Activated B cell treated with CpG ODN at 0.5 μM for 24 hours (primary cell): ENCODE results near the gene ARMC3. TPM values are rescaled to one million over a fixed set of nuclear protein-coding genes. Genes with fewer than 3 reads are reported as not detected.
"Not testable (repeated sequence)": the region's sequence is repeated elsewhere in the genome, so short reads cannot be mapped to it uniquely, and the experiment has no call there.

Experiments used
- ATAC-seq: fragments of 200-7000 bp; cut with Tn5 transposase; one replicate; pipeline ENCODE4 v1.10.0; 2021; ENCODE audit warnings: low read depth, mild to moderate bottlenecking, moderate library complexity
- CTCF ChIA-PET: fragments of 350-600 bp; sonication (Branson Sonifier 250); formaldehyde crosslinking; loops from one replicate; lab custom pipeline; 2021; ENCODE audit warnings: antibody characterized with exemption; lab: Charles Lee
- POLR2A ChIA-PET: fragments of 350-600 bp; sonication (Branson Sonifier 250); formaldehyde crosslinking; loops from one replicate; lab custom pipeline; 2021; ENCODE audit warnings: antibody characterized with exemption; lab: Charles Lee
- DNase-seq: peaks from one replicate; pipeline ENCODE4 v3.0.0; 2022
- H3K27ac Mint-ChIP-seq: one replicate; pipeline ENCODE4 v1.8.0; 2020; ENCODE audit warnings: mixed read lengths
- H3K27me3 Mint-ChIP-seq: one replicate; pipeline ENCODE4 v1.8.0; 2021; ENCODE audit warnings: mixed read lengths
- H3K36me3 Mint-ChIP-seq: one replicate; pipeline ENCODE4 v1.8.0; 2021; ENCODE audit warnings: low read depth, mixed read lengths
- H3K4me1 Mint-ChIP-seq: one replicate; pipeline ENCODE4 v1.8.0; 2021; ENCODE audit warnings: mixed read lengths
- H3K4me3 Mint-ChIP-seq: one replicate; pipeline ENCODE4 v1.8.0; 2020; ENCODE audit warnings: mild to moderate bottlenecking, mixed read lengths
- H3K9me3 Mint-ChIP-seq: one replicate; pipeline ENCODE4 v1.8.0; 2020; ENCODE audit warnings: mixed read lengths
- intact Hi-C: fragments of 100-400 bp; cut with micrococcal nuclease; formaldehyde crosslinking; loops from one replicate; pipeline ENCODE4 v1.15.1; 2024
- total RNA-seq: library from RNA; stranded (reverse); gene quantifications from 2 replicates; pipeline ENCODE4 v1.2.3, GENCODE V29; 2022
- TF ChIP-seq, protein P1 (sequence below): fragments of 200-600 bp; IDR thresholded peaks from one replicate; pipeline ENCODE4 v1.8.0; 2022; ENCODE audit warnings: antibody characterized with exemption, mild to moderate bottlenecking

ARMC3 gene
- total RNA-seq, 1 donor from 2014 or later, result not detected

GRCh38 chr10:23058366-23058765, 130.5 kb downstream of the ARMC3 start:
- DNase-seq, result no peak
- H3K27ac Mint-ChIP-seq, result no peak overlapping the region
- CTCF ChIA-PET, result no interaction called here
- TF ChIP-seq, protein P1, sequence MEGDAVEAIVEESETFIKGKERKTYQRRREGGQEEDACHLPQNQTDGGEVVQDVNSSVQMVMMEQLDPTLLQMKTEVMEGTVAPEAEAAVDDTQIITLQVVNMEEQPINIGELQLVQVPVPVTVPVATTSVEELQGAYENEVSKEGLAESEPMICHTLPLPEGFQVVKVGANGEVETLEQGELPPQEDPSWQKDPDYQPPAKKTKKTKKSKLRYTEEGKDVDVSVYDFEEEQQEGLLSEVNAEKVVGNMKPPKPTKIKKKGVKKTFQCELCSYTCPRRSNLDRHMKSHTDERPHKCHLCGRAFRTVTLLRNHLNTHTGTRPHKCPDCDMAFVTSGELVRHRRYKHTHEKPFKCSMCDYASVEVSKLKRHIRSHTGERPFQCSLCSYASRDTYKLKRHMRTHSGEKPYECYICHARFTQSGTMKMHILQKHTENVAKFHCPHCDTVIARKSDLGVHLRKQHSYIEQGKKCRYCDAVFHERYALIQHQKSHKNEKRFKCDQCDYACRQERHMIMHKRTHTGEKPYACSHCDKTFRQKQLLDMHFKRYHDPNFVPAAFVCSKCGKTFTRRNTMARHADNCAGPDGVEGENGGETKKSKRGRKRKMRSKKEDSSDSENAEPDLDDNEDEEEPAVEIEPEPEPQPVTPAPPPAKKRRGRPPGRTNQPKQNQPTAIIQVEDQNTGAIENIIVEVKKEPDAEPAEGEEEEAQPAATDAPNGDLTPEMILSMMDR, result no peak
- intact Hi-C loops, result no loop called here
- no peak for ATAC-seq
- H3K9me3 Mint-ChIP-seq, result peaks cover 6% of the 10 kb centered on the region
- H3K36me3 Mint-ChIP-seq, result no peaks in the 10 kb centered on the region
- peaks cover 17% of the 10 kb centered on the region for H3K27me3 Mint-ChIP-seq
- no peak overlapping the region for H3K4me3 Mint-ChIP-seq
- no peaks in the 10 kb centered on the region for H3K4me1 Mint-ChIP-seq
- POLR2A ChIA-PET, result no interaction called here

GRCh38 chr10:23060918-23061317, 133.1 kb downstream of the ARMC3 start:
- intact Hi-C loops, result no loop called here
- no peak for ATAC-seq
- POLR2A ChIA-PET, result no interaction called here

GRCh38 chr10:23063045-23063972, 135.5 kb downstream of the ARMC3 start:
- H3K4me3 Mint-ChIP-seq, result no peak overlapping the region
- CTCF ChIA-PET, result no interaction called here

More at GRCh38 chr10:23060918-23061317, 133.1 kb downstream of the ARMC3 start:
- H3K4me3 Mint-ChIP-seq, result no peak overlapping the region
- TF ChIP-seq, protein P1, result no peak
- no peaks in the 10 kb centered on the region for H3K4me1 Mint-ChIP-seq
- CTCF ChIA-PET, result no interaction called here
- no peaks in the 10 kb centered on the region for H3K36me3 Mint-ChIP-seq
- no peak overlapping the region for H3K27ac Mint-ChIP-seq
- peaks cover 9% of the 10 kb centered on the region for H3K27me3 Mint-ChIP-seq
- DNase-seq, result no peak
- H3K9me3 Mint-ChIP-seq, result peaks cover 6% of the 10 kb centered on the region

GRCh38 chr10:23063973-23064812, 136.3 kb downstream of the ARMC3 start:
- TF ChIP-seq, protein P1, result no peak
- Mint-ChIP-seq H3K36me3 (no peaks in the 10 kb centered on the region), H3K4me1 (no peaks in the 10 kb centered on the region), H3K4me3 (no peak overlapping the region), H3K27ac (no peak overlapping the region), H3K27me3 (peaks cover 6% of the 10 kb centered on the region), H3K9me3 (peaks cover 4% of the 10 kb centered on the region)
- DNase-seq, result no peak
- intact Hi-C loops, result no loop called here
- POLR2A ChIA-PET, result no interaction called here
- CTCF ChIA-PET, result no interaction called here
- ATAC-seq, result no peak

More at GRCh38 chr10:23063045-23063972, 135.5 kb downstream of the ARMC3 start:
- no peaks in the 10 kb centered on the region for H3K4me1 Mint-ChIP-seq
- intact Hi-C loops, result no loop called here
- no peak for ATAC-seq
- POLR2A ChIA-PET, result no interaction called here
- no peak overlapping the region for H3K27ac Mint-ChIP-seq
- TF ChIP-seq, protein P1, result no peak
- peaks cover 4% of the 10 kb centered on the region for H3K27me3 Mint-ChIP-seq
- DNase-seq, result no peak
- H3K36me3 Mint-ChIP-seq, result no peaks in the 10 kb centered on the region
- H3K9me3 Mint-ChIP-seq, result peaks cover 6% of the 10 kb centered on the region

DNA sequence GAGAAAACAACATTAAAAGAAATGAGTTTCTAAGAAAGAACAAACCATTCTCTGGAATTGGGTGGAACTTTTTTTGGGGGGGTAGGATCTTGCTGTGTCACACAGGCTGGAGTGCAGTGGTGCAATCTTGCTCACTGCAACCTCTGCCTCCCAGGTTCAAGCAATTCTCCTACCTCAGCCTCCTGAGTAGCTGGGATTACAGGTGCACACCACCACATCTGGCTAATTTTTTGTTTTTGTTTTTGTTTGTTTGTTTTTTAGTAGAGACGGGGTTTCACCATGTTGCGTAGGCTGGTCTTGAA, 136.9 kb downstream of the ARMC3 start:
- ATAC-seq, DNase-seq, H3K9me3 Mint-ChIP-seq, intact Hi-C loops, H3K4me3 Mint-ChIP-seq, H3K27me3 Mint-ChIP-seq, H3K36me3 Mint-ChIP-seq, H3K27ac Mint-ChIP-seq, POLR2A ChIA-PET, H3K4me1 Mint-ChIP-seq, CTCF ChIA-PET: not testable (repeated sequence)
